MV-4-11 (cell line): ENCODE data around the gene NDUFA9.
A peak's percentile ranks its signal among the peaks of the same experiment; 100 is the strongest.

Experiments used
- DNase-seq: peaks from one replicate; lab custom pipeline; 2025; lab: John Stamatoyannopoulos, UW

The NDUFA9 gene

DNA sequence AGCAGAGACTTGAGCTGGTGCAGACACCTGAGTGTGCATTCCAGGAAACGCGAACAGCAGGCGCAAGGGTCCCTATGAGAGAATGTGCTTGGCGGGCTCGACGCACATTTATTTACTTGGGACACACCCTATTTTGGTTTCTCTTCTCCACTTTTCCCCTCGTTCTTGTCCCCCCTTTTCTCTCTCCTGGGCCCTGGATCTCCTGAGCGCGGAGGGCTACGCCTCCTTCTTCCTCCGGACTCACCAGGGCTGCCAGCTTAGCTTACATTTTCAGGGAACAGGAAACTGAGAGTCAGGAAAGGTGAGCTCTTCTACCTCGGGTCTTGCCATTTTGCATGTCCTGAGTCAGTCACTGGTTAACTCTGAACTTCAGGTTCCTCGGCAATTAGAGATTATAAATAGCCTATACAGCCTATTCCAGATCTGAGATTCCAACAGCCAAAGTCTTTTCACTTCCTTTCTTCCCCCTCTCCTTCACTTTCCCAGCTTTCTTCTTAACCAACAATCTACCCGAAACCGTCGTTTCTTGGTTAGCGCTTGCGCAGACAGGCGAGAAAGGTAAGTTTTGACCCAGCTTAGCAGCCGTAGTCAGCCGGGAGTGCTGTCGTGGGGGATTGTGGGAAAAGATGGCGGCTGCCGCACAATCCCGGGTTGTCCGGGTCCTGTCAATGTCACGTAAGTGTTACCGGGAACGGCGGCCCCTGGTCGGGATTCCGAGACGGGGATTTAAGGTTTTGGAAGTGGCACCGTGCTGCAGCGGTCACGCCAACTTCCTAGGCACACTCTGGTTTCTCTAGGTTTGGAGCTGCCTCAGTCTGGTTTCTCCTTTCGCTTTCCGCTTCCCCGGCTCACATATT, at the start of gene NDUFA9, which contains the start of gene AKAP3:
NDUFA9 (plus strand) TSS at position 614 of the 857 bp plus-strand sequence; CDS start at position 627, 13 bp downstream.
AKAP3 (minus strand) TSS at position 551 of the 857 bp plus-strand sequence. CDS start 10,855 bp downstream, outside the sequence.
- peak; percentile 69 for DNase-seq

DNA sequence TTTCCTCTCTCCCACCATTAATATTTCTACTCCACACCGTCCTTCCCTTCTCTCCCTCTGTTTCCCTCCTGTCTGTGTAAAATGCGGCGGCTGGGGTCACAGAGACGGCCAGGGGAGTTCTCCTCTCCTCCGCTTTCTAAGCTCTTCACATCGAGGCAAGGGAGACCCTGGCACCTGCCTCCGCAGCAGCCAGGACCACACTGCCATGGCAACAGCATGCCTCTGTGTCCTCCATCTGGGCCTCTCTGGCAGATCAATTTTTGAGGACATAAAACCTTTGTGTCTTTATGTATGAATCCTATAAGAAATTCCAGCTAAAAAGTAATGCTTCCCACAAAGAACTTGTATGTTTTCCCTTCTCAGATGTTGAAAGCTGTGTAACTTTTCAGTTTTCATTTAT, 45.5 kb upstream of the NDUFA9 start:
- no peak for DNase-seq

DNA sequence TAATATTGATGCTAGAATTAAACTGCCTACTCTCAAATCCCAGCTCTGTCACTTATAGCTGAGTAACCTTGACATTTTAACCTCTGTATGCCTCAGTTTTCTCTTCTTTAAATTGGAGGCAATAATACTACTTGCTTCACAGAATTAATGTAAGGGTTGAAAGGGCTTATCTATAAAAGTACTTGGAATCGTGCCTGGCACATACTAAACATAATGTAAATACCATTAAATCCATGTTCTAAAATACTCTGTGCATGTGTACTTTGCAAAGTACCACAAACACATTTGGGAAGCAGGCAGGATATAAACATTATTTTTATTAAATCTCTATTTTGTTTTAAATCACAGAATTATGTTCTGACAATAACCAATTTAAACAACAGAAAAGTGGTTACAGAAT, 45.0 kb upstream of the NDUFA9 start:
- DNase-seq: no peak

DNA sequence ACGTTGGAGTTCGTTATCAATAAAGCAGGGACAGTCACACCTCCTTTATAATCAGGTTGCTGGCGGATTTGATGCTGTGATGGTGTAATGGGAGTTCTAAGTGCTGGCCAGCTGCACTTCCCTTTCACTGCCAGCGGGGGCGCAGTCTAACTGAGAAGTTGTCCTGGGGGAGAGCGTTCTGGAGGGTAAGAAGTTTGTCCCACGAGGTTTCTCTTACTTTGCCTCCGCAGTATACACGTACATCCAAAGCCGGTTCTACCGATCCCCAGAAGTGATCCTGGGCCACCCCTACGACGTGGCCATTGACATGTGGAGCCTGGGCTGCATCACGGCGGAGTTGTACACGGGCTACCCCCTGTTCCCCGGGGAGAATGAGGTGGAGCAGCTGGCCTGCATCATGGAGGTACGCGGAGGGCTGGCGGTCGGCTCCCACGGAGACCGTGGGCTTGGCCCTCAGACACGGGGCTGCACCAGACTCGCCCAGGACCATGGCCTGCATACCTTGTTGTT, 44.2 kb upstream of the NDUFA9 start:
- DNase-seq: peak; percentile 85

DNA sequence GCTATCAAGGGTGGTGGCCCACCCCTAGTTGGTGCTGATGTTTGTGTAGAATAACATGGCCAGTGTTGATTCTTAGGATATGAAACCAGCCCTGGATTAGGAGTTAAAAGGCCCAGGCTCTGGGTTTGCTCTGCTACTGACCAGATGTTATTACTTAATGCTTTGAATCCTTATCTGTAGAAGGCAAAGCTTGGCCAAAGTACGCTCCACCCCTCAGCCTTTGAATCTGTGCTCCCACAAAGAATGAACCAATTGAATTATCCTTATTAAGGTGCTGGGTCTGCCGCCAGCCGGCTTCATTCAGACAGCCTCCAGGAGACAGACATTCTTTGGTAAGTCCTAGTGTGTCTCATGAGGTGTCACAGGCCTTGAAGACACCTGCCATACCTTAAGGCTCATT, 41.9 kb upstream of the NDUFA9 start:
- DNase-seq: no peak

DNA sequence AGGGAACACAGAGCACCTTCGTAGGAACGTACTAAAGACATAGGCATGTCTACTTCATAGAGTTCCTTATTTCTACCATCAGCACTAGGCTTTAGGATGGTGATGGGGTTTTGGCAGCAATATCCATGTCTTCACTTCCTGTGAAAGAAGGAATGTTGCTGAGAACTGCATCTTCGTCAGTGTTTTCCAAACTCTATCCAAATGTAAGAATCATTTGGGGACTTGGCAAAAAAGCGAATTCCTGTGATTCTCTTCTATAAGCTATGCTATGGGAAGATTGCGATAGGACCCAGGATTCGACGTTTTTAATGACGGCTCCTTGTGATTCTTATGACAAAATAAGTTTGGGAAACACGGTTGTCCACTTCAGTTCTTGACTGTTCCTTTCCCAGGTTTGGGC, 39.8 kb upstream of the NDUFA9 start:
- DNase-seq: no peak

DNA sequence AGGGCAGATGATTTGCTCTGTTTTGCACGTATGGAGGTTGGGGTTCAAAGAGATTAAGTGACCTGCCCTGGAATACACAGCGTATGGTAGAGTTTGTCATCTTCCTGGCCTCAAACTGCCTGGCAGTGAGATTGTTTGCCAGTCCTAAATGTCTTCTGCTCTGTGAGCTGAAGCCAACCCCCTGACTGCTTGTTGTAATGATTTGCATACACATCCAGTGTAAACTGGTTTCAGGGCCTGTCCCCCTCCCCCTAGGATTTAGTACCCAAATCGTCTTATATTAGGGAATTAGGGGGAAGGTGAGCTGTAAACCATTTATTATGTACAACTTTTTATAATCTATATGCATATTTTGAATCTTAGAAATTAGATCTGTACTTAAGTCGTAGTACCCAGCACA, 38.4 kb upstream of the NDUFA9 start:
- no peak for DNase-seq

DNA sequence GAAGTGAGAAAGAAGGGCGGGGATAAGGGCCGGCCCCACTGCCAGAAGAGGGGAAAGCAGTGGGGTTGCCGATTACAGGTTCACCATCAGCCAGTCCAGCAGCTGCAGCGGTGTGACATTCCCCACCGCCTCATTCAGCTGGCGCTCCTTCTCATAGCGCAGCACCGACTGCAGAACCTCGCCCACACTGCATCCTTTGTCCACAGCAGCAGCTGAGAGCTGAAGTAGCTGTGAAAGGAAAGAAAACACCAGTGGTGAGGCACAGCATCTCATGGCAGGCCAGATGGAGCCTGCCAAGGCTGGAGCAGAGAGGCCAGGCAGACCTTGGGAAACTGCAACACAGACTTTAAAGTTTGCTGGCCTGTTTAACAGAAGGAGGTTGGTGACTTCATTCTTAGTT, 33.2 kb upstream of the NDUFA9 start:
- DNase-seq: no peak

DNA sequence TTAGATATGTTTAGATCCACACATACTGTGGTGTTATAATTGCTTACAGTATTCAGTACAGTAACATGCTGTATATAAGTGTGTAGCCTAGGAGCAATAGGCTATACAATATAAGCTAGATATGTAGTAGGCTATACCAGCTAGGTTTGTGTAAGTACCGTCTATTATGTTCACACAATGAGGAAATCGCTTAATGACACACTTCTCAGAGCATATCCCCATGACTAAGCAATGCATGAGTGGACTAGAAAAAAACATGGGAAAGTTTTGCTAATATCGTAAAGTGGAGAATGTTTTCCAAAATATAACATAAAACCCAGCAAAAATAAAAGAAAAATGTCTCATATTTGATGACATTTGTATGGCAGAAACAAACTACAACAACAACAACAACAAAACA, 27.4 kb upstream of the NDUFA9 start:
- DNase-seq: no peak

DNA sequence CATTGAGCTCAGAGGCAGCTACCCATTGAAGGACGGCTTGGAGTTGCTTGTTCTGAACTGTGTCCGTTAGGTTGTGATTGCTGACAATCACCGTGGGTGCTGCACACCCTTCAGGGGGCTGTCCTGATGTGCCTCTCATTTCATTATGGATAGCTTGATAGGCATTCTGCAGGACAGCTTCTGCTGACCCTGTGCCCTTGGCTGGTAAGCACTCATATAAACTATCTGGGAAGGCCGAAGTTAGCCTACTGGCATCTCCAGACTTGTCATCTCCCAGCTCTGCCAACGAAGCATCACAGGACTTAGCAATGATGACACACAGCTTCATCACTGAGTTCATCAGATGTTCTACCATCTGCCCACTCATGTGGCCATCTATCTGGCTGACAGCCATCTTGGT, 22.4 kb upstream of the NDUFA9 start:
- DNase-seq: no peak

DNA sequence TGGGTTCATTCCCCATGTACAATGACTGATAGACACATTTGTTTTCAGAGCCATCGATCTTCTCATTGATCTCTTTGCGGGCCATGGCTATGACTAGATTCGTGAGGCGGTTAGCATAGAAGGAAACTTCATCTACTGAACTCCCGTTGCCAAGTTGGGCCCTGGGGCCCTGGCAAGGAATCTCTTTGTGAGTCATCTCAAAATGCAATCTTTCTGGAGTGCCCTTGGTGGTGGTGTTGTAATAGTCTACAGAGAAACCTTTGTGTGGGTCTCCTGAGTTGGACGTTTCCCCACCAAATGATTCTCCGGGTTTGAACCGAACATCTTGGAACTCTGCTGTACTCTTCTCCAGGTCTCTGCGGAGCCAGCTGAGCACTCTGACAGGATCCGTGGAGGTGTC, 20.5 kb upstream of the NDUFA9 start:
- DNase-seq: no peak

DNA sequence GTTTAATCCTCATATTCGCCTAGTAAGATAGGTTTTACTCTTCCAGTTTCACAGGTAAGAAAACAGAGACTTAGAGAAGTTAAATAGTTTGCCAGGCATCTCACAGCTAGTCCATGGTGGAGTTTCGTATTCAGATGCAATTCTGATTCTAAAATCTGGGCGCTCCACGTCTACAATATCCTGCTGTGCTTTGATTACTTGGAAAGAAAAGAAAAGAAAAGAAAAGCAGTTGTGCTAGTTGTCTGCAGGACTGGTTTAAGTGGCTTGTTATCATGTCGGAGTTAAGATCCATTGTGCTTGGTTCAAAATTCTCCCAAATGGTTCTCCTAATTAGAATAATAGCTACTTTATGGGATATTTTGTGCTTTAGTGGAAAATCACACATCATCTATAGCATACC, 18.7 kb upstream of the NDUFA9 start:
- no peak for DNase-seq

DNA sequence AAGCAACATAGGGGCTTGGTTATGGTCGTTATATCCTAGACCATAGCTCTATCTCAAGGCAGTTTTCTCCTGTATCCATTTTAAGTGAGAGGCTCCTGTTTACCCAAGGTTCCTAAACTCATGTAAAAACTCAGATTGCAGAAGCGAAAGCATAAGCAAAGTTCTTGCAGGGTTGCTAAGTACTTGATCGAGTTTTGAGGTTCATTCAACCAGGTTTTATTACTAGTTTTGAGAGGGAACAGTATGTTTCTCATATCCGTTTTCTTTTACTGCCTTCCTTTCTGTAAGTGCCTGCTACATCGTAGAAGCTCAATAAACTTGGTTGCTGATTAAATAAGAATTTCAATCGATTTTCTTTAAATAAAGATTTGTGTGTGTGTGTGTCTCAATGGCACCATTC, 5.2 kb upstream of the NDUFA9 start:
- DNase-seq: peak; percentile 82

DNA sequence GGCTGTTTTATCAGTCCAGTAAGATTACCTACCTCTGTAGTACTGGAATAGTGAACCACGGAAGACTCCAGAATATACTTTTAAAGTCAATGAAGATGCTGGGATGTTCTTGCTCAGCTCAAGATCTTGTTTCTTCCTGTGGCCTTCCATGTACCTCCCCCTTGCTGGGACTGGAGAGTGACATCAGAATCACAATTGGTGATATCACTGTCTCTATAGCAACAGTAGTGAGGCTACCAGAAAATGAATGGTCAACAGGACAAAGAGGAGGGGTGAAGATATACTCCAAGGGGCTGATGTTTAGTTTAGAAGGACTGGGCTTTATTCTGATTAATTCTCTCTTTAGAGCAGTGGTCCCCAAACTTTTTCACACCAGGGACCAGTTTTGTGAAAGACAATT, 3.9 kb upstream of the NDUFA9 start:
- DNase-seq: no peak

DNA sequence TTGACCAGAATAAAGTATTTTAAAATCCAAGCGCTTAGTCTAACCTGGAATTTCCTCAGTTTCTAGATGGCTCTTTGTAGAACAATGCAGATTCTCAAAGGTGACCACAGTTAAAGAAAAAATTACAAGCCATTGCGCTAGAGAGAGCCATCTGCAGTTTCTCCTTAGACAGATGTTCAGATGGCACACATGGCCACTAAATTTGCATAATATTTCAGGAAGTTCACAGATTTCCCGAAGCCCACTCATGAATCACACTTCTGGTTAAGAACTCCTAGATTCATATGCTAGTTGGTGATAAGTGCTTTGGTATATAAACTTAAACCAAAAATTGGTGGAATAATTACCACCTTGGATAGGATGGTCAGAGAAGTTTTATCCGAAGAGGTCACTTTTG, 812 bp upstream of the NDUFA9 start:
- DNase-seq: peak; percentile 70

DNA sequence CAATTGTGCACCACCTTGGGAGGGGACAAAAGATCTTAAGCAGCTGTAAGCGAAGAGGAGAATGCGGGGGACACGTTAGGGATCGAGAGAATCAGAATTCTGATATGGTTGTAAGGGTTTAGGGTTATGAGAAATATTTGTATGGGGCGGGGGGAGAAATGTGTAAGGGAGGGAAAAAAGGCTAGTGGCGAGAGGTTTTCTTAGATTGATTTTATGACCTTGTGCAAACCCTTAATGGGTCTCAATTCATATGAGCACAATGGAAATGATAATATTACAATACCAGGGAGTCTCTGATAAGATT, 396 bp downstream of the NDUFA9 start:
- DNase-seq: no peak

DNA sequence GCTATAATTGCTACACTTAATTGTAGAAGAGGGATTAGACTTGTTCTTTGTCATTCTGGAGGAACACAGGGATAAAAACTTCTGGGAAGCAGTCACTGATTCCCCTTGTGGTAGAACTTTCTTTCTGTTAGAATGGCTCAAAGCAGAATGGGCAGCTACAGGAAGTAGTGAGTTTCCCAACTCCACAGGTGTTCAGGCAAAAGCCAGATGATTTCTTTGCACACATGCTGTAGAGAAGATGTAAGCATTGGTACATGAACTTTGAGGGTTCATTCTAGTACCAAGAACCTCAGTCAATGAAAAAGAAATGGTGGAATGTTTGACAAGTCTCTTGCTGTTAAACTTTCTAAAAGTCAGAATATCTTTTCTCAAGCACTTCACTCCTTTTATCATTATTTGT, 4.3 kb downstream of the NDUFA9 start:
- DNase-seq: no peak

DNA sequence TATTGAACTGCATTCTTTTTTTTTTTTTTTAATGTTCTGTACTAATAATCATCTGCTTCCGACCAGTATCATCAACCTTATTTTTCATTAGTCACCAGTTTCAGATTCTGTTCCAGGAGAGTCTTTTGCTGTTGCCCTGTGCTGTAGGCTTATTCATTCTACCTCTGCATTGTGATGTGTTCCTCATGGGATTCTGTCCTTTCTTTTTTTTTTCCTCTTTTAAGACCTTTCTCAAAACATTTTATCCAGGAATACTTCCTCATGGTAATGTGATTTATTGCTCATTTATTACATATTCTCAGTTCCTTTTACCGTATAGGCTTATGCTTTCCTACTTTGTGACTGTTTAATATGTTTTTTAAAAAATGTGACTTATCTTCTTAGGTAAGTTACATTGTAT, 4.8 kb downstream of the NDUFA9 start:
- DNase-seq: no peak

DNA sequence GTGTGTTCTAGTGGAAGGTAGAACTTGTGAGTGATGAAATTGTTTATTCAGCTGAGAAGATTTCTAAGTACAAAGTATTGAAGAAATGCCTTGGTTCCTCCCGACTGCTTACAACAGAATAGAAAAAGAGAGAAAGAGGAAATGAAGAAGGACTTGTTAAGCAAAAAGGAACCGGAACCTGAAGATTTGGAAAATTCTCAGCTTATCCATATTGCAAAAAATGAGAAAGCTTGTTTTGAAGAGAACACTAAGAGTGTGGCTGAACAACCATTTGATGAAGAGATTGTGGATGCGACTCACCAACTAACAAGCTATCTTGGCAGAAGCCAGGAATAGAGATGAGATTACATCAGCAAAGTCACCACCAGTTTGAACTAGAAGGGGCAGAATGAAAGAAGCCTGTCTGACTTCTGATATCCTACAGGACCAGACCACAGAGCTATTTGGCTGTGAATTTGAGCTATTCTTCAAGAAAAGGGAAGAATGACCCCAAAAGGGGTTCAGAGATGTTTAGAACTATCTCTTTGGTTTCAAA, 15.1 kb downstream of the NDUFA9 start:
- peak; percentile 81 for DNase-seq

DNA sequence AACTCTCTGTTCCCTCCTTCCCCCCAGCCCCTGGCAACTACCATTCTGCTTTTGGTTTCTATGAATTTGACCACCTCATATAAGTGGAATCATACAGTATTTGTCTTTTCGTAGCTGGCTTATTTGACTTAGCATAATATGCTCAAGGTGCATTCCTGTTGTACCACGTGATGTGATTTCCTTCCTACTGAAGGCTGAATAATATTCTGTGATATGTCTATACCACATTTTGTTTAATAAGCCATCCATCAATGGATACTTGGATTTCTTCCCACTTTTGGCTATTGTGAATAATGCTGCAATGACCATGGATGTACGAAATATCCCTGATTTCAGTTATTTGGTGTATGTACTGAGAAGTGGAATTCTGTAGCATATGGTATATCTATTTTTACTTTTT, 16.3 kb downstream of the NDUFA9 start:
- DNase-seq: no peak

DNA sequence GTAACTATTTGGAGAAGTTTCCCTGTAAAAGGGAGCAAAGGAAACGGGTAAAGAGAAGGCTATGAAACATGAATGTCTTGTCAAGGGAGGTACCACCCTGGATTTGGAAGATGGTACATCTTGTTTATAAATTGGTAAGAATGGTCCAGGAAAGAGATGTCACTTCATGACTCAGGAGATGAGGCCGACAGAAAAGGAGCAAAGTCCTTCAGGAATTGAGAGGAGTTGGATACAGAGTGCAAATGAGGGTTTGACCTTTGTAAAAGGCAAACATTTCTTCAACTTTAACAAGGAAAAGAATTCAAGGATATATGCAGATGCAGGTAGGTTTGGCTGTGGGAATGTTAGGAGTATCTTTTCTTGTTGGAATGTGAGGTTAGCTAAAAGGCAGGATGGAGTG, 30.8 kb downstream of the NDUFA9 start:
- DNase-seq: no peak

DNA sequence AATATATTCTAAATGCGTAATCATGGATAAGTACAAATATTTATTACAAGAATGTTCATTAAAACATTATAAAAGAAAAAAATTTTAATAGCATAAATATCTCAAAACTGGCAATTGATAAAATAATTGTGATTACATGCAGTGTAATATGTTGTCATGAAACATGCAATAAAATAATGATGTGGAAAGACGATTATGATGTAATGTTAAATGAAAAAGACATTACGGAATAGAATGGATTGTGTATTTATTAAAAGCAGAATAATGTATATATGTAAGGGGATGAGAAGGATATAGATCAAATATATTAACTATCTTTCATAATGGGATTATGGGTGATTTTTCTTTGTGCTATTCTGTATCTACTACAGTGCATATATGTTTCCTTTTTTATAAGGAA, 32.8 kb downstream of the NDUFA9 start:
- DNase-seq: no peak

DNA sequence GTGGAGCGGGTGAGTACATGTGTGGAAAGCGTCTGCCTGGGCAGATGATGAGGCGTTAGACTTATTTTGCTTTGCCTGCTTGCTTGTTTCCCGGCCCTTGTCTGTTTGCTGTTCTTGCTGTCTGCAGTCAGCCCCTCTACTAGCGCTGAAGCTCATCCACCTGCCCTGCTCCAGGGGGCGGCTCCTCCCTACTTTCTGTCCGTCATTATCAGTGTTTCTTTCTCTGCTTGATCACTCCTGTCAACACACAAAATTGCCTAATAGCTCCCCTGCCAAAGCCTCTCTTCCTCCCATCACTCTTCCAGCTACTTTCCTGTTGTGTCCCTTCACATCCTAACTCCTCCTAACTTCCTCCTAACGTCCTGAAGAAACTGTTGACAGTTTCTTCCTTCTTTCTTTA, 36.4 kb downstream of the NDUFA9 start:
- no peak for DNase-seq

DNA sequence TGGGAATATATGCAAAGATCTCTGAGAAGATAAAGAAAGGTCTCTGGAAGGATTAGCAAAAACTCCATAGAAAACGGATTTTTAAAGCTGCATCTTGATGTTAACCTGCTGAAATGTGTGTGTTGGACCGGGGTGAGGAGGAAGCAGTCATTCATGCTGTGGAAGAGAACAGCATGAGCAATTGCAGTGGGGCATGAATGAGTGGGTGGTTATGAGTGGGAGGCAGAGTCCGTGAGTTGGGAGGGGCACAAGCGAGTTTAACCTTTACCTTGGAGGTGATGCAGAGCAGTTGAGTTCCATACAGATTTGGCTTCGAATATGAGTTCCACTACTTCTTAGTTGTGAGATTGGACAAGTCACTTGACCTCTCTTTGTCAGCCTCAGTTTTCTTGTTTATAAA, 41.8 kb downstream of the NDUFA9 start:
- no peak for DNase-seq
